ENCODE data around the gene HSP90AA1. TPM values are rescaled to one million over a fixed set of nuclear protein-coding genes. Genes with fewer than 3 reads are reported as not detected.

HSP90AA1 gene
- total RNA-seq = 1,156 TPM

GRCh38 chr14:102086972-102087761 is at the start of gene HSP90AA1:
Gene HSP90AA1 (minus strand): TSS chr14:102087044. CDS start chr14:102086378, 666 bp downstream.

Other genes starting within 250 kb of the HSP90AA1 start
- 800 TPM for gene DYNC1H1, start 122.5 kb downstream of the HSP90AA1 start, total RNA-seq
- gene WDR20, start 52.9 kb upstream of the HSP90AA1 start, total RNA-seq = 55.5 TPM
- 70.4 TPM for gene MOK, start 218.1 kb upstream of the HSP90AA1 start, total RNA-seq
- 13.2 TPM for gene ZNF839, start 232.7 kb upstream of the HSP90AA1 start, total RNA-seq